ENCODE results near the gene OSR1.

GRCh38 chr2:19355014-19355405, 3.4 kb downstream of the OSR1 start:
- no peak for TF ChIP-seq POLR2A (IDR thresholded peaks at IDR 0.05)
- TF ChIP-seq CTCF (IDR thresholded peaks at IDR 0.05) = no peak

Measured in esophagus squamous epithelium (tissue), 4 donors.